ENCODE data around the gene GPATCH3.

Gene GPATCH3

GRCh38 chr1:26913754-26914619 lies 13.7 kb upstream of the GPATCH3 start, which contains the start of gene NR0B2:
NR0B2 (minus strand) TSS chr1:26913975; CDS start chr1:26913940, 35 bp downstream.
- in situ Hi-C loops (cut with MboI; ENCODE audit: low sequenced_read_pairs, unreplicated experiment) = no loop called here
- DNase-seq (ENCODE audit: low spot score) = no peak
- TF ChIP-seq CTCF (IDR thresholded peaks at IDR 0.05; ENCODE audit: borderline replicate concordance, control extremely low read depth, extremely low read depth, insufficient read depth, missing control alignments) = no peak

- no peak for DNase-seq (ENCODE audit: low spot score)
- no peak for TF ChIP-seq CTCF (IDR thresholded peaks at IDR 0.05; ENCODE audit: borderline replicate concordance, control extremely low read depth, extremely low read depth, insufficient read depth, missing control alignments)
- in situ Hi-C loops (cut with MboI; ENCODE audit: low sequenced_read_pairs, unreplicated experiment) = no loop called here
These were observed 13.1 kb upstream of the GPATCH3 start for GRCh38 chr1:26913389-26913753.

GRCh38 chr1:26912147-26912490 lies 11.9 kb upstream of the GPATCH3 start:
- in situ Hi-C loops (cut with MboI; ENCODE audit: low sequenced_read_pairs, unreplicated experiment) = no loop called here
- TF ChIP-seq CTCF (IDR thresholded peaks at IDR 0.05; ENCODE audit: borderline replicate concordance, control extremely low read depth, extremely low read depth, insufficient read depth, missing control alignments) = no peak
- DNase-seq (ENCODE audit: low spot score) = no peak

GRCh38 chr1:26911399-26912146 lies 11.3 kb upstream of the GPATCH3 start:
- in situ Hi-C loops (cut with MboI; ENCODE audit: low sequenced_read_pairs, unreplicated experiment) = no loop called here
- no peak for TF ChIP-seq CTCF (IDR thresholded peaks at IDR 0.05; ENCODE audit: borderline replicate concordance, control extremely low read depth, extremely low read depth, insufficient read depth, missing control alignments)
- DNase-seq (ENCODE audit: low spot score) = no peak

GRCh38 chr1:26910343-26911160 lies 10.3 kb upstream of the GPATCH3 start:
- in situ Hi-C loops (cut with MboI; ENCODE audit: low sequenced_read_pairs, unreplicated experiment) = no loop called here
- TF ChIP-seq CTCF (IDR thresholded peaks at IDR 0.05; ENCODE audit: borderline replicate concordance, control extremely low read depth, extremely low read depth, insufficient read depth, missing control alignments) = no peak

GRCh38 chr1:26909951-26910342 lies 9.7 kb upstream of the GPATCH3 start:
- no peak for TF ChIP-seq CTCF (IDR thresholded peaks at IDR 0.05; ENCODE audit: borderline replicate concordance, control extremely low read depth, extremely low read depth, insufficient read depth, missing control alignments)

More at GRCh38 chr1:26910343-26911160, 10.3 kb upstream of the GPATCH3 start:
- DNase-seq (ENCODE audit: low spot score) = no peak

More at GRCh38 chr1:26909951-26910342, 9.7 kb upstream of the GPATCH3 start:
- DNase-seq (ENCODE audit: low spot score) = no peak
- in situ Hi-C loops (cut with MboI; ENCODE audit: low sequenced_read_pairs, unreplicated experiment) = no loop called here
